Neutrophil (primary cell): ENCODE measurements around the gene TBC1D22A.

Experiments
- H3K27ac ChIP-seq: fragments of 200-600 bp; sonication (generic); 2 replicates; pipeline ENCODE4 v1.5.1; 2016; ENCODE audit warnings: mild to moderate bottlenecking, moderate library complexity
- H3K27me3 ChIP-seq: fragments of 200-600 bp; sonication (generic); 2 replicates; pipeline ENCODE4 v1.6.0; 2016; ENCODE audit warnings: mild to moderate bottlenecking
- H3K36me3 ChIP-seq: fragments of 200-600 bp; sonication (generic); 2 replicates; pipeline ENCODE4 v1.5.1; 2017
- H3K4me1 ChIP-seq, 2 experiments: fragments of 200-600 bp in 1 of 2; sonication (generic) in 1 of 2; 1 replicate in 1 of 2; 2 replicates in 1 of 2; pipeline versions ENCODE4 v1.5.1 to v1.6.1; 2013 to 2016; ENCODE audit warnings: low read depth in 1 of 2, low read length in 1 of 2, mild to moderate bottlenecking in 1 of 2, moderate library complexity in 1 of 2; ENCODE audit not compliant: control insufficient read depth in 1 of 2, insufficient read depth in 1 of 2
- H3K4me3 ChIP-seq, 2 experiments: fragments of 200-600 bp in 1 of 2; sonication (generic) in 1 of 2; 1 replicate in 1 of 2; 2 replicates in 1 of 2; pipeline ENCODE4 v1.5.1; 2013 to 2016; ENCODE audit warnings: low read depth in 1 of 2, low read length in 1 of 2, mild to moderate bottlenecking in 1 of 2, moderate library complexity in 1 of 2
- H3K9me3 ChIP-seq: fragments of 200-600 bp; sonication (generic); 2 replicates; pipeline ENCODE4 v1.5.1; 2016
- CTCF ChIP-seq: fragments of 200-600 bp; sonication (generic); IDR thresholded peaks from 2 replicates; pipeline ENCODE4 v1.5.1; 2016; ENCODE audit warnings: antibody characterized with exemption

TBC1D22A gene

GRCh38 chr22:46961591-46962295 is 199.3 kb downstream of the TBC1D22A start:
- Histone ChIP-seq H3K27me3 (peaks cover 8% of the 10 kb centered on the region), H3K9me3 (no peaks in the 10 kb centered on the region), H3K36me3 (peaks cover 5% of the 10 kb centered on the region), H3K27ac (peak overlapping the region; percentile 83), H3K4me3 (peak overlapping the region in 1 of 2 experiments; percentile 32), H3K4me1 (peaks cover 16 to 24% of the 10 kb centered on the region in 2 experiments)
- TF ChIP-seq CTCF = no peak

- H3K9me3 ChIP-seq = no peaks in the 10 kb centered on the region
- peaks cover 8% of the 10 kb centered on the region for H3K27me3 ChIP-seq
- peaks cover 4% of the 10 kb centered on the region for H3K36me3 ChIP-seq
- peaks cover 16 to 24% of the 10 kb centered on the region in 2 experiments for H3K4me1 ChIP-seq
- H3K27ac ChIP-seq = peak overlapping the region; percentile 83
- TF ChIP-seq CTCF = no peak
- no peak overlapping the region for H3K4me3 ChIP-seq
Observed at GRCh38 chr22:46962406-46962805, 200.0 kb downstream of the TBC1D22A start.

- Histone ChIP-seq H3K9me3 (no peaks in the 10 kb centered on the region), H3K4me3 (no peak overlapping the region), H3K36me3 (no peaks in the 10 kb centered on the region), H3K27ac (no peak overlapping the region), H3K27me3 (peaks cover 6% of the 10 kb centered on the region), H3K4me1 (peaks cover 16 to 24% of the 10 kb centered on the region in 2 experiments)
- no peak for TF ChIP-seq CTCF
Observed at GRCh38 chr22:46963672-46964545, 201.5 kb downstream of the TBC1D22A start.

GRCh38 chr22:46964773-46965550 is 202.5 kb downstream of the TBC1D22A start:
- Histone ChIP-seq H3K27ac (no peak overlapping the region), H3K4me1 (peaks cover 16 to 24% of the 10 kb centered on the region in 2 experiments), H3K27me3 (no peaks in the 10 kb centered on the region), H3K36me3 (no peaks in the 10 kb centered on the region), H3K9me3 (no peaks in the 10 kb centered on the region), H3K4me3 (no peak overlapping the region)
- TF ChIP-seq CTCF = no peak
